Type B pancreatic cell (in vitro differentiated cells): ENCODE measurements around the gene SLX4IP. TPM values are rescaled to one million over a fixed set of nuclear protein-coding genes. Genes with fewer than 3 reads are reported as not detected.

Experiments used
- DNase-seq: peaks from one replicate; pipeline ENCODE4 v3.0.0; 2021; ENCODE audit warnings: mixed read lengths; ENCODE audit not compliant: unreplicated experiment; ENCODE audit errors: extremely low spot score
- H3K27ac Mint-ChIP-seq: 2 replicates; pipeline ENCODE4 v1.8.0; 2021; ENCODE audit warnings: mild to moderate bottlenecking, mixed read lengths
- H3K27me3 Mint-ChIP-seq: 2 replicates; pipeline ENCODE4 v1.8.0; 2021; ENCODE audit warnings: mixed read lengths
- H3K36me3 Mint-ChIP-seq: 2 replicates; pipeline ENCODE4 v1.8.0; 2021; ENCODE audit warnings: mixed read lengths
- H3K4me1 Mint-ChIP-seq: one replicate; pipeline ENCODE4 v1.8.0; 2021; ENCODE audit warnings: mixed read lengths; ENCODE audit not compliant: unreplicated experiment
- H3K4me3 Mint-ChIP-seq: 2 replicates; pipeline ENCODE4 v1.8.0; 2021; ENCODE audit warnings: mild to moderate bottlenecking, mixed read lengths
- H3K9me3 Mint-ChIP-seq: 2 replicates; pipeline ENCODE4 v1.8.0; 2021; ENCODE audit warnings: mixed read lengths
- CTCF ChIP-seq: fragments of 200-600 bp; sonication (generic); conservative IDR thresholded peaks from 2 replicates; pipeline ENCODE4 v1.5.0; 2021; ENCODE audit warnings: antibody characterized with exemption, mild to moderate bottlenecking
- total RNA-seq: library from RNA; stranded (reverse); gene quantifications from 2 replicates; pipeline ENCODE4 v1.2.1, GENCODE V29; 2021; ENCODE audit warnings: low replicate concordance

Gene SLX4IP
- total RNA-seq, 1 donor from 2014 or later, result 8.5 TPM

GRCh38 chr20:10438217-10438616, 3.1 kb downstream of the SLX4IP start:
- H3K36me3 Mint-ChIP-seq, result peaks cover 5% of the 10 kb centered on the region
- no peaks in the 10 kb centered on the region for H3K27me3 Mint-ChIP-seq
- no peak for DNase-seq
- H3K9me3 Mint-ChIP-seq, result no peaks in the 10 kb centered on the region
- H3K4me3 Mint-ChIP-seq, result no peak overlapping the region
- no peak overlapping the region for H3K27ac Mint-ChIP-seq
- peaks cover 12% of the 10 kb centered on the region for H3K4me1 Mint-ChIP-seq
- no peak for TF ChIP-seq CTCF

- TF ChIP-seq CTCF, result no peak
- Mint-ChIP-seq H3K9me3 (no peaks in the 10 kb centered on the region), H3K36me3 (peaks cover 3% of the 10 kb centered on the region), H3K27me3 (no peaks in the 10 kb centered on the region), H3K4me3 (no peak overlapping the region), H3K4me1 (peaks cover 8% of the 10 kb centered on the region), H3K27ac (no peak overlapping the region)
- DNase-seq, result no peak
These were observed 8.8 kb downstream of the SLX4IP start for GRCh38 chr20:10443936-10444335.

GRCh38 chr20:10445758-10446157, 10.7 kb downstream of the SLX4IP start:
- Mint-ChIP-seq H3K9me3 (no peaks in the 10 kb centered on the region), H3K36me3 (peaks cover 3% of the 10 kb centered on the region), H3K4me1 (peaks cover 8% of the 10 kb centered on the region), H3K27me3 (no peaks in the 10 kb centered on the region), H3K27ac (no peak overlapping the region), H3K4me3 (no peak overlapping the region)
- no peak for DNase-seq
- TF ChIP-seq CTCF, result no peak

- no peaks in the 10 kb centered on the region for H3K27me3 Mint-ChIP-seq
- H3K9me3 Mint-ChIP-seq, result no peaks in the 10 kb centered on the region
- no peak overlapping the region for H3K4me3 Mint-ChIP-seq
- H3K4me1 Mint-ChIP-seq, result peaks cover 8% of the 10 kb centered on the region
- H3K36me3 Mint-ChIP-seq, result peaks cover 3% of the 10 kb centered on the region
- H3K27ac Mint-ChIP-seq, result no peak overlapping the region
- no peak for DNase-seq
- TF ChIP-seq CTCF, result no peak
These were observed 11.9 kb downstream of the SLX4IP start for GRCh38 chr20:10447028-10447427.

- Mint-ChIP-seq H3K4me1 (peaks cover 8% of the 10 kb centered on the region), H3K27ac (no peak overlapping the region), H3K27me3 (no peaks in the 10 kb centered on the region), H3K36me3 (peaks cover 3% of the 10 kb centered on the region), H3K9me3 (no peaks in the 10 kb centered on the region), H3K4me3 (no peak overlapping the region)
- no peak for TF ChIP-seq CTCF
- DNase-seq, result no peak
These were observed 13.4 kb downstream of the SLX4IP start for GRCh38 chr20:10448270-10449156.
